Lower lobe of right lung (tissue), 2 donors: Measurements from ENCODE around the gene NOL4L. TPM values are rescaled to one million over a fixed set of nuclear protein-coding genes. Genes with fewer than 3 reads are reported as not detected.

ENCODE experiments used
- ATAC-seq, 2 donors: fragments of 200-7000 bp; cut with Tn5 transposase; one replicate each; pipeline ENCODE4 v1.9.1; 2020 to 2022; ENCODE audit warnings: mild to moderate bottlenecking in 2 of 2, moderate library complexity in 2 of 2
- DNase-seq: peaks from one replicate; pipeline ENCODE4 v3.0.0-alpha.2; 2020
- H3K27ac ChIP-seq: fragments of 200-600 bp; one replicate; pipeline ENCODE4 v1.8.0; 2022
- H3K27me3 ChIP-seq: fragments of 200-600 bp; one replicate; pipeline ENCODE4 v1.8.0; 2022; ENCODE audit warnings: low read depth
- H3K36me3 ChIP-seq: fragments of 200-600 bp; one replicate; pipeline ENCODE4 v1.8.0; 2022; ENCODE audit warnings: mild to moderate bottlenecking
- H3K4me1 ChIP-seq: fragments of 200-600 bp; one replicate; pipeline ENCODE4 v1.8.0; 2022
- H3K4me3 ChIP-seq: fragments of 200-600 bp; one replicate; pipeline ENCODE4 v1.8.0; 2022; ENCODE audit warnings: mild to moderate bottlenecking
- H3K9me3 ChIP-seq: fragments of 200-600 bp; one replicate; pipeline ENCODE4 v1.8.0; 2022
- intact Hi-C: fragments of 100-400 bp; cut with DNase I; formaldehyde crosslinking; loops from one replicate; pipeline ENCODE4 v1.11.0; 2022
- total RNA-seq: library from RNA; stranded (reverse); fragmentation: NEBNext Ultra II Directional; extraction: Animal tissue kit (Norgen Biotek cat#: 25700); gene quantifications from one replicate; pipeline ENCODE4 v1.2.1, GENCODE V29; 2021
- TF ChIP-seq, protein P1 (sequence below): fragments of 200-600 bp; IDR thresholded peaks from one replicate; pipeline ENCODE4 v1.8.0; 2022; ENCODE audit warnings: antibody characterized with exemption, mild to moderate bottlenecking
- donor health status: DM: no; HTN: yes; CAD: no; lungs with severe emphysema.

The NOL4L gene
- total RNA-seq, 1 donor from 2014 or later = 14.3 TPM

DNA sequence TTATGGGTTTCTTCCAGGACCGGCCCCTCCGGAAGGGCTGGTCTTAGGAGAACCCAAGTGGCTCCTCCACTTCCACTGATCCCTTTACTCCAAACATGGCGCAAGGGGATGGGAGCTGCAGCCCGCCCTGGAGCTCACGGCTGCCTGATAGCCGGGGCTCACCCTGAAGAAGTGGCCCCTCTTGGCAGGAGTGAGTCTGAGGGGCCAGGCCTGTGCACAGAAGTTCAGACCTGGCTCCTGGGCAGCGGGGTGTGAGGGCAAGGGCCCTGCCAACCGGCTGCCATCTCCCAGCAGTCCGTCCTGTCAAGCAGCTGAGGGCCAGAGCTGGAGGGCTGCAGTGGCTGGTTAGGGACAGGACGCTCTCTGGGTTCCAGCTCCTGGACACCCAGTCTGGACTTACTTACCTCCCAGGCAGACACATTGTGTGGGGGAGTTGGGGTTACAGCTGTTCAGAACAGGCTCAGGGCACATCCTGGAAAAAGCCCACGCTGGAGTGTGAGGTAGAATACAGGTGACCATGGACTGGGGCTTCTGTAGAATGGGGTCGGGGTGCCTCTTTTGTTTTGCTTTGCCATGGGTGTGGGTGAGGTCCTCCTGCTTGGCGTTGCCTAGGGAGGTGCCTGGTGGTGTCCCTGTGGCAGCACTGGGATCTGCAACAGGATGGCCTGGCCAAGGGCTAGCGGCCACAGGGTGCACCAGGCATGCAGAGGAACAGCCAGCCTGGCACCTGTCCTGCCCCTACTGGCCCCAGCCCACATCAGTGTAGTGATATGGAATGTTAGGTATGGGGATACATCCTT, 138.6 kb downstream of the NOL4L start:
- intact Hi-C loops = no loop called here
- TF ChIP-seq, protein P1, sequence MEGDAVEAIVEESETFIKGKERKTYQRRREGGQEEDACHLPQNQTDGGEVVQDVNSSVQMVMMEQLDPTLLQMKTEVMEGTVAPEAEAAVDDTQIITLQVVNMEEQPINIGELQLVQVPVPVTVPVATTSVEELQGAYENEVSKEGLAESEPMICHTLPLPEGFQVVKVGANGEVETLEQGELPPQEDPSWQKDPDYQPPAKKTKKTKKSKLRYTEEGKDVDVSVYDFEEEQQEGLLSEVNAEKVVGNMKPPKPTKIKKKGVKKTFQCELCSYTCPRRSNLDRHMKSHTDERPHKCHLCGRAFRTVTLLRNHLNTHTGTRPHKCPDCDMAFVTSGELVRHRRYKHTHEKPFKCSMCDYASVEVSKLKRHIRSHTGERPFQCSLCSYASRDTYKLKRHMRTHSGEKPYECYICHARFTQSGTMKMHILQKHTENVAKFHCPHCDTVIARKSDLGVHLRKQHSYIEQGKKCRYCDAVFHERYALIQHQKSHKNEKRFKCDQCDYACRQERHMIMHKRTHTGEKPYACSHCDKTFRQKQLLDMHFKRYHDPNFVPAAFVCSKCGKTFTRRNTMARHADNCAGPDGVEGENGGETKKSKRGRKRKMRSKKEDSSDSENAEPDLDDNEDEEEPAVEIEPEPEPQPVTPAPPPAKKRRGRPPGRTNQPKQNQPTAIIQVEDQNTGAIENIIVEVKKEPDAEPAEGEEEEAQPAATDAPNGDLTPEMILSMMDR = no peak
- H3K9me3 ChIP-seq = no peaks in the 10 kb centered on the region
- peaks cover 94% of the 10 kb centered on the region for H3K36me3 ChIP-seq
- no peak overlapping the region for H3K4me3 ChIP-seq
- H3K27me3 ChIP-seq = no peaks in the 10 kb centered on the region
- DNase-seq (no peak), ATAC-seq (no peak)
- peaks cover 42% of the 10 kb centered on the region for H3K4me1 ChIP-seq
- no peak overlapping the region for H3K27ac ChIP-seq

DNA sequence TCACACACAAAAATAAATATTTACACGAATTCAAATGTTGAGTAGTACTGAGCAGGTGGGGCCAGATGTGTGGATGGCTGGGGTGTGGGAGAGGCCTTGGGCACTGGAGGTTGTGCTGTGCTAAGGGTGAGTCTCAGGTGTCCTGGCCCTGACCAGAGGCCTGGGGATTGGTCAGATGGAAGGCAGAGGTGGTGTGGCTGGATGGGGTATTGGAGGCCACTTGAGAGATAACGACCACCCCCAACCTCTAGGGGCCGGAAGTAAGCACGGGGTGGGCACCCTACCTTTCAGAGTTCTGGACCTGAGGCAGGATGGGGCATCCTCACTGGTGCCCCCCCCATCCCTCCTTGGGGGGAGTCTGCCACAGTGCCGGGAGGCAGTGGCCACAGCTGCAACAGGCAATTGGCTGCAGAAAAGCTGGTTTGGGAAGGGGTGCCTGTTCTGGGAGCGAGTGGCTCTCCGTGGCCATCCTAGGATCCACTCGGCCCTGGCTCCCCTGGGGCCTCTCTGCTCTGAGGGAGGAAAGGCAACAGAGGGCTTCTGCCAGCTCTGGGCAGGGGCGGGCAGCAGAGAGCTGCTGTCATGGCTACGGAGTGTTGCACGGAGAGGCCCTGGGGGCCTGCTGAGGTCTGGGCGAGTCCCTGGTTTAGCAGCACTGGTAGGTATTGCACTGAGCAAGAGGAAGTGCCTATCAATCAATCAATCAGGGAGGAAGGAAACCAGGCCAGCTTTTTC, 139.4 kb downstream of the NOL4L start:
- H3K27ac ChIP-seq = no peak overlapping the region
- peaks cover 94% of the 10 kb centered on the region for H3K36me3 ChIP-seq
- DNase-seq = no peak
- intact Hi-C loops = no loop called here
- no peaks in the 10 kb centered on the region for H3K27me3 ChIP-seq
- peak in 1 of 2 donors; percentile 34 for ATAC-seq
- no peak overlapping the region for H3K4me3 ChIP-seq
- TF ChIP-seq, protein P1 = no peak
- no peaks in the 10 kb centered on the region for H3K9me3 ChIP-seq
- H3K4me1 ChIP-seq = peaks cover 34% of the 10 kb centered on the region

DNA sequence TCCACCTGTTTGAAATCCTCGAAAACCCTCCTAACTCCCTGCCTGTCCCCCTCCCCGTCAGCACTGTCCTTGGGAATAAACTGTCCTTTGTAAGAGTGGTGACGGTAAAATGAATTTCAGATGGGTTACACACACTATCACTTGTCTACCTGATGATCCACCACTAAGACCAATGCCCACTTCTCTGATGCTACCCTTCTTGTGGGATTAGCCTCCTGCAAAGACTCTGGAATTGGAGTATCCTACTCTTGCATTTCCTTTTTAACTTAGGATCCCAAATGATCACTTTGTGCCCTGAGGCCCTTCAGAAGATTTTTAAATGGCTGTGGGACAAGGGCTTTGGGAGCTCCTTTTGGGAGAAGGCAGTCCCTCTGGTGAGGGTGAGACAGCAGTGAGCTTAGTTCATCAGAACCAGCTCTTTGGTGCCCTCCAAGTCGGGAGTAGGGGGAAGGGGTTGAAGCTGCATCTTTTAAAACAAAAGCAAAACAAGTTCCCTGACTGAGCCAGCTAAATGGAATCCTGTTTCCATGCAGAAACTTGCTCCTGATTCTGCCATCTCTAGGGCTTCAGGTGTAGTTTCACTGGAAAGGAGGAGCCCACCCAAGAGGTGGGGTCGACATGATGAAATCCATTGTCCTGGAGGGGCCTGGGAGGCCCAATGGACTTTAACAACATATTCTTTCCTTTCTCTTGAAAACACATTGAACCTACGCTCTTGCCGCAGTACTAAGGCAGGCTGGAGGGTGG, 140.5 kb downstream of the NOL4L start:
- intact Hi-C loops = no loop called here
- Histone ChIP-seq H3K36me3 (peaks cover 96% of the 10 kb centered on the region), H3K27me3 (no peaks in the 10 kb centered on the region), H3K27ac (no peak overlapping the region), H3K9me3 (no peaks in the 10 kb centered on the region), H3K4me1 (peaks cover 23% of the 10 kb centered on the region), H3K4me3 (no peak overlapping the region)
- no peak for ATAC-seq
- no peak for DNase-seq
- TF ChIP-seq, protein P1 = no peak

DNA sequence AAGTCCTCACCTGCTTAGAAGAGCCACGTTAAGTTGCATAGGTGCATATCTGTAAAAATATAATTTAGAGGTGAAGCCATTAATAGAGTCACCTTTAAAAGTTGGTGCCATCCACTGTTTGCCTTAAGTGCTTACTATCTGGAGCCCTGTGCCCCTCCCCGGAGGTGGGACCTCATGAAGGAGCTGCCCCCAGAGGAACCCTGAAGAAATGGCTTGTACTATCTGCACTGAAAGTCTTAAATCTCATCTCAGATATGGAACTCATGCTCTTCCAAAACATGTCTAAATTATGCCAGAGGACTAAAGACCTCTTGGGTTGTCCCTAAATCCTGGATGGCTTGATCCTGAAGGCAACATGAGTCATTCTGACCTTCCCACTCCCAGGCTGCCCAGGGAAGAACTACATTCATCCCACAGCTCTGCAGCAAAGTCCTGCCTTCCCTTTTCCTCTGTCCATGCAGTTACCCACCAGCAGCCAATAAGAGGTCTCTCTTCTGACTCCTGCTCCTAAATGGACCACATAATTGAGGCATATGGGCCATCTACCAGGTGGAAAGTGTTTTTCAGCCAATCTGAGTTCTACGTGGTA, 141.7 kb downstream of the NOL4L start:
- peaks cover 12% of the 10 kb centered on the region for H3K4me1 ChIP-seq
- no peaks in the 10 kb centered on the region for H3K27me3 ChIP-seq
- no peaks in the 10 kb centered on the region for H3K9me3 ChIP-seq
- TF ChIP-seq, protein P1 = no peak
- H3K4me3 ChIP-seq = no peak overlapping the region
- DNase-seq (no peak), ATAC-seq (no peak)
- no peak overlapping the region for H3K27ac ChIP-seq
- H3K36me3 ChIP-seq = peaks cover 97% of the 10 kb centered on the region
- intact Hi-C loops = no loop called here
